HL-60 (cell line): Measurements from ENCODE around the gene ASPSCR1.

ENCODE experiments used
- DNase-seq, 2 experiments: peaks; one replicate each; pipeline ENCODE4 v3.0.0-alpha.2; 2010 to 2020; ENCODE audit warnings: low read depth in 1 of 2, low spot score in 1 of 2
- H3K27ac ChIP-seq: fragments of 250-450 bp; sonication (Bioruptor Pico); replicated peaks from 2 replicates; pipeline ENCODE4 v1.5.1; 2020; ENCODE audit warnings: mild to moderate bottlenecking, moderate library complexity
- H3K27me3 ChIP-seq: fragments of 250-450 bp; sonication (Bioruptor Pico); 2 replicates; pipeline ENCODE4 v1.5.1; 2021; ENCODE audit warnings: mild to moderate bottlenecking, moderate library complexity; ENCODE audit not compliant: insufficient read depth, poor library complexity, severe bottlenecking
- H3K4me3 ChIP-seq: replicated peaks from 2 replicates; pipeline ENCODE4 v1.5.1; 2011; ENCODE audit warnings: mild to moderate bottlenecking, control low read depth, low read length; ENCODE audit not compliant: insufficient read depth
- GABPA ChIP-seq: IDR thresholded peaks from 2 replicates; pipeline ENCODE4 v1.6.1; 2012; ENCODE audit warnings: low read depth
- POLR2AphosphoS5 ChIP-seq: IDR thresholded peaks from 2 replicates; pipeline ENCODE4 v1.6.1; 2012; ENCODE audit warnings: low read depth
- SPI1 ChIP-seq: IDR thresholded peaks from 2 replicates; pipeline ENCODE4 v1.6.1; 2012; ENCODE audit warnings: low read depth, mild to moderate bottlenecking, borderline replicate concordance
- TF ChIP-seq, protein P1 (sequence below): IDR thresholded peaks from one replicate; pipeline ENCODE4 v1.5.1; 2011; ENCODE audit warnings: low read length, control low read depth, inconsistent platforms; ENCODE audit not compliant: insufficient read depth
- TF ChIP-seq, protein P2 (sequence below): IDR thresholded peaks from 2 replicates; pipeline ENCODE4 v1.6.1; 2012; ENCODE audit warnings: low read depth; ENCODE audit not compliant: insufficient replicate concordance

Gene ASPSCR1

GRCh38 chr17:81984773-81985410 lies 7.5 kb downstream of the ASPSCR1 start:
- TF ChIP-seq SPI1 (no peak), POLR2AphosphoS5 (no peak), GABPA (no peak)
- TF ChIP-seq, protein P1, sequence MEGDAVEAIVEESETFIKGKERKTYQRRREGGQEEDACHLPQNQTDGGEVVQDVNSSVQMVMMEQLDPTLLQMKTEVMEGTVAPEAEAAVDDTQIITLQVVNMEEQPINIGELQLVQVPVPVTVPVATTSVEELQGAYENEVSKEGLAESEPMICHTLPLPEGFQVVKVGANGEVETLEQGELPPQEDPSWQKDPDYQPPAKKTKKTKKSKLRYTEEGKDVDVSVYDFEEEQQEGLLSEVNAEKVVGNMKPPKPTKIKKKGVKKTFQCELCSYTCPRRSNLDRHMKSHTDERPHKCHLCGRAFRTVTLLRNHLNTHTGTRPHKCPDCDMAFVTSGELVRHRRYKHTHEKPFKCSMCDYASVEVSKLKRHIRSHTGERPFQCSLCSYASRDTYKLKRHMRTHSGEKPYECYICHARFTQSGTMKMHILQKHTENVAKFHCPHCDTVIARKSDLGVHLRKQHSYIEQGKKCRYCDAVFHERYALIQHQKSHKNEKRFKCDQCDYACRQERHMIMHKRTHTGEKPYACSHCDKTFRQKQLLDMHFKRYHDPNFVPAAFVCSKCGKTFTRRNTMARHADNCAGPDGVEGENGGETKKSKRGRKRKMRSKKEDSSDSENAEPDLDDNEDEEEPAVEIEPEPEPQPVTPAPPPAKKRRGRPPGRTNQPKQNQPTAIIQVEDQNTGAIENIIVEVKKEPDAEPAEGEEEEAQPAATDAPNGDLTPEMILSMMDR = no peak
- TF ChIP-seq, protein P2, sequence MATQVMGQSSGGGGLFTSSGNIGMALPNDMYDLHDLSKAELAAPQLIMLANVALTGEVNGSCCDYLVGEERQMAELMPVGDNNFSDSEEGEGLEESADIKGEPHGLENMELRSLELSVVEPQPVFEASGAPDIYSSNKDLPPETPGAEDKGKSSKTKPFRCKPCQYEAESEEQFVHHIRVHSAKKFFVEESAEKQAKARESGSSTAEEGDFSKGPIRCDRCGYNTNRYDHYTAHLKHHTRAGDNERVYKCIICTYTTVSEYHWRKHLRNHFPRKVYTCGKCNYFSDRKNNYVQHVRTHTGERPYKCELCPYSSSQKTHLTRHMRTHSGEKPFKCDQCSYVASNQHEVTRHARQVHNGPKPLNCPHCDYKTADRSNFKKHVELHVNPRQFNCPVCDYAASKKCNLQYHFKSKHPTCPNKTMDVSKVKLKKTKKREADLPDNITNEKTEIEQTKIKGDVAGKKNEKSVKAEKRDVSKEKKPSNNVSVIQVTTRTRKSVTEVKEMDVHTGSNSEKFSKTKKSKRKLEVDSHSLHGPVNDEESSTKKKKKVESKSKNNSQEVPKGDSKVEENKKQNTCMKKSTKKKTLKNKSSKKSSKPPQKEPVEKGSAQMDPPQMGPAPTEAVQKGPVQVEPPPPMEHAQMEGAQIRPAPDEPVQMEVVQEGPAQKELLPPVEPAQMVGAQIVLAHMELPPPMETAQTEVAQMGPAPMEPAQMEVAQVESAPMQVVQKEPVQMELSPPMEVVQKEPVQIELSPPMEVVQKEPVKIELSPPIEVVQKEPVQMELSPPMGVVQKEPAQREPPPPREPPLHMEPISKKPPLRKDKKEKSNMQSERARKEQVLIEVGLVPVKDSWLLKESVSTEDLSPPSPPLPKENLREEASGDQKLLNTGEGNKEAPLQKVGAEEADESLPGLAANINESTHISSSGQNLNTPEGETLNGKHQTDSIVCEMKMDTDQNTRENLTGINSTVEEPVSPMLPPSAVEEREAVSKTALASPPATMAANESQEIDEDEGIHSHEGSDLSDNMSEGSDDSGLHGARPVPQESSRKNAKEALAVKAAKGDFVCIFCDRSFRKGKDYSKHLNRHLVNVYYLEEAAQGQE = no peak
- DNase-seq = no peak
- no peak overlapping the region for H3K27ac ChIP-seq
- H3K4me3 ChIP-seq = no peak overlapping the region
- H3K27me3 ChIP-seq = no peaks in the 10 kb centered on the region

DNA sequence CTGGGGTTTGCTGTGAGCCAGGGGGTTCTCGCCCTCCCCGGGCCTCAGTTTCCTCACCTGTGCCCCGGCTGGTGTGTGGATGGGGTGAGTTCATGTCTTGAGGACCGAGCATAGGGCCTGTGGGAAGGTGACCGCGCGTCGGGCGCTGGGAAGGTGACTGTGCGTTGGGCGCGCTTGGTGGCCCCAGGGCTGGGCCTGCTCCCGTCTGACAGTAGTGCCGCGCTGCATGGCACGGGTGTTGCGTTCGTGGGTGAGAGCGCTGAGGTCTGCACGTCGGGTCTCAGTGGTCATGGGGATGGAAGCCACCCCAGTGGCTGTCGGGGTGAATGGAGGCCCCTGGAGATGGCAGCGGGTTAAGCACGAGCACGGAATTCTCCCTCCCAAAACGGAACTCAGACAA lies 9.2 kb downstream of the ASPSCR1 start:
- Histone ChIP-seq H3K27ac (no peak overlapping the region), H3K4me3 (no peak overlapping the region), H3K27me3 (no peaks in the 10 kb centered on the region)
- no peak for TF ChIP-seq GABPA
- TF ChIP-seq POLR2AphosphoS5 = no peak
- TF ChIP-seq, protein P1 = no peak
- TF ChIP-seq, protein P2 = no peak
- no peak for TF ChIP-seq SPI1
- no peak for DNase-seq

DNA sequence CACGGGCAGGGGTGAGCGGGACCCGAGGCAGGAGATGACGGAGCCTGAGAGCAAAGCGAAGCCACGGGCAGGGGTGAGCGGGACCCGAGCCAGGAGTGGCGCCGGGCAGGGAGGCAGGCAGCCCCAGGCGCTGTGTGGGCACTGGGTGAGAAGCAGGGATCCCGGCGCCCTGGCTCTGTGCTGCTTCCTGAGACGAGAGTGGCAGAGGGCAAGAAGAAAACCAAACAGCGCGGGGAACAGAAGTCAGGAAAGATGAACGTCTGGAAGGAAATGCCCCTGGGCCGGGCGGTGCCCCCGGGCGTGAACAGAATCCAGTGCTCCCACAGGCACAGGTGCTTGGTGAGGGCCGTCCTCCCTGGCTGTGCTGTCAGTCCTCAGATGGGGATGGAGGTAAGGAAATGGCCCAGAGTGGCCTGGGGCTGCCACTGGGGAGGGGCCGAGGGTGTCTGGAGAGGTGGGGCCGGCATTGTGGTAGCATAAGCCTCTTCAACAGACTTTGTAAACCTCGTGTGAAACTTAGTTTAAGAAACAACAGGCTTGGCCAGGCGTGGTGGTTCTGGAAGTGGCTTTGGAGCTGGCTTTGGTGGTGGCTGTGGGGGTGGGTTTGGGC lies 9.8 kb downstream of the ASPSCR1 start:
- Histone ChIP-seq H3K27me3 (no peaks in the 10 kb centered on the region), H3K27ac (no peak overlapping the region), H3K4me3 (no peak overlapping the region)
- TF ChIP-seq, protein P1 = no peak
- TF ChIP-seq POLR2AphosphoS5 (no peak), GABPA (no peak), SPI1 (no peak)
- TF ChIP-seq, protein P2 = no peak
- DNase-seq = no peak
